Keratinocyte (primary cell): ENCODE measurements around the gene FAF2. TPM values are rescaled to one million over a fixed set of nuclear protein-coding genes. Genes with fewer than 3 reads are reported as not detected.

Source experiments
- DNase-seq: peaks from one replicate; pipeline ENCODE4 v3.0.0-alpha.2; 2011; ENCODE audit warnings: low read depth, missing footprints, low spot score
- FAIRE-seq: peaks from 2 replicates; lab custom pipeline; 2011; peaks lifted over from hg19 to GRCh38; lab: Jason Lieb, UNC
- H2AFZ ChIP-seq: 2 replicates; pipeline ENCODE4 v1.6.0; 2012; ENCODE audit warnings: low read length, control low read depth, inconsistent platforms; ENCODE audit not compliant: control insufficient read depth
- H3K27ac ChIP-seq: 2 replicates; pipeline ENCODE4 v1.5.1; 2011; ENCODE audit warnings: low read length; ENCODE audit not compliant: control insufficient read depth, insufficient read depth
- H3K27me3 ChIP-seq: 3 replicates; pipeline ENCODE4 v1.6.0; 2011; ENCODE audit warnings: low read length; ENCODE audit not compliant: control insufficient read depth, insufficient read depth; ENCODE audit errors: extremely low read depth
- H3K36me3 ChIP-seq, 2 experiments: 2 replicates in 1 of 2; 3 replicates in 1 of 2; pipeline ENCODE4 v1.5.1; 2011; ENCODE audit warnings: low read length in 2 of 2, mild to moderate bottlenecking in 1 of 2; ENCODE audit not compliant: control insufficient read depth in 2 of 2, insufficient read depth in 2 of 2; ENCODE audit errors: extremely low read depth in 1 of 2
- H3K4me1 ChIP-seq: 3 replicates; pipeline ENCODE4 v1.5.1; 2011; ENCODE audit warnings: low read length; ENCODE audit not compliant: control insufficient read depth, insufficient read depth; ENCODE audit errors: extremely low read depth
- H3K4me2 ChIP-seq: 3 replicates; pipeline ENCODE4 v1.6.0; 2011; ENCODE audit warnings: low read depth, low read length; ENCODE audit not compliant: control insufficient read depth, insufficient read depth; ENCODE audit errors: extremely low read depth
- H3K4me3 ChIP-seq, 3 experiments: fragments of 200-600 bp in 1 of 3; sonication (generic) in 1 of 3; 2 replicates in 2 of 3; 3 replicates in 1 of 3; pipeline ENCODE4 v1.5.1; 2011 to 2016; ENCODE audit warnings: low read length in 3 of 3, mild to moderate bottlenecking in 3 of 3, control low read depth in 2 of 3, inconsistent platforms in 1 of 3, low read depth in 1 of 3, mixed read lengths in 1 of 3, mixed run types in 1 of 3, moderate library complexity in 1 of 3; ENCODE audit not compliant: control insufficient read depth in 2 of 3, insufficient read depth in 2 of 3; ENCODE audit errors: extremely low read depth in 1 of 3
- H3K79me2 ChIP-seq: 2 replicates; pipeline ENCODE4 v1.6.0; 2012; ENCODE audit warnings: low read length; ENCODE audit not compliant: control insufficient read depth, insufficient read depth
- H3K9ac ChIP-seq: 3 replicates; pipeline ENCODE4 v1.6.0; 2011; ENCODE audit warnings: low read length; ENCODE audit not compliant: control insufficient read depth, insufficient read depth; ENCODE audit errors: extremely low read depth
- H3K9me1 ChIP-seq: 3 replicates; pipeline ENCODE4 v1.6.0; 2011; ENCODE audit warnings: low read length; ENCODE audit not compliant: control insufficient read depth, insufficient read depth; ENCODE audit errors: extremely low read depth
- H3K9me3 ChIP-seq: 2 replicates; pipeline ENCODE4 v1.5.1; 2012; ENCODE audit warnings: low read depth, low read length; ENCODE audit not compliant: control insufficient read depth
- H4K20me1 ChIP-seq: 3 replicates; pipeline ENCODE4 v1.6.0; 2011; ENCODE audit warnings: low read length; ENCODE audit not compliant: control insufficient read depth, insufficient read depth; ENCODE audit errors: extremely low read depth
- EZH2 ChIP-seq: IDR thresholded peaks from one replicate; pipeline ENCODE4 v1.6.1; 2012; ENCODE audit warnings: inconsistent platforms, mild to moderate bottlenecking, low read length, moderate library complexity
- dilution Hi-C: fragments of 300-500 bp; cut with MboI; formaldehyde crosslinking; loops from one replicate; pipeline ENCODE4 v1.7.0; 2020; ENCODE audit warnings: low sequenced_read_pairs; ENCODE audit not compliant: extremely low pct_ligation_motif_present
- polyA plus RNA-seq, 5 experiments: library from polyadenylated mRNA; depleted of rRNA in 3 of 5; stranded (reverse) in 3 of 5; stranded (forward) in 1 of 5; unstranded in 1 of 5; fragments of >200 nt; gene quantifications; 1 replicate in 1 of 5; 2 replicates in 3 of 5; 3 replicates in 1 of 5; pipeline versions ENCODE4 v1.2.1 to v1.2.3, GENCODE V29; 2011 to 2012; ENCODE audit warnings: missing spikeins in 2 of 5, low read depth in 1 of 5, low replicate concordance in 1 of 5
- TF ChIP-seq, protein P1 (sequence below), 3 experiments: IDR thresholded peaks in 1 of 3; conservative IDR thresholded peaks in 1 of 3; optimal IDR thresholded peaks in 1 of 3; 2 replicates in 2 of 3; 3 replicates in 1 of 3; pipeline versions ENCODE3 to v1.5.1; 2011; ENCODE audit warnings: low read length in 3 of 3, mild to moderate bottlenecking in 3 of 3, moderate library complexity in 2 of 3, control low read depth in 1 of 3, inconsistent platforms in 1 of 3; ENCODE audit not compliant: insufficient read depth in 2 of 3; ENCODE audit errors: extremely low read depth in 1 of 3

FAF2 gene
- polyA plus RNA-seq, 1 donor (not counting 4 experiments of a cell fraction or from before 2014, with no cell fraction given), result 52.9 TPM

DNA sequence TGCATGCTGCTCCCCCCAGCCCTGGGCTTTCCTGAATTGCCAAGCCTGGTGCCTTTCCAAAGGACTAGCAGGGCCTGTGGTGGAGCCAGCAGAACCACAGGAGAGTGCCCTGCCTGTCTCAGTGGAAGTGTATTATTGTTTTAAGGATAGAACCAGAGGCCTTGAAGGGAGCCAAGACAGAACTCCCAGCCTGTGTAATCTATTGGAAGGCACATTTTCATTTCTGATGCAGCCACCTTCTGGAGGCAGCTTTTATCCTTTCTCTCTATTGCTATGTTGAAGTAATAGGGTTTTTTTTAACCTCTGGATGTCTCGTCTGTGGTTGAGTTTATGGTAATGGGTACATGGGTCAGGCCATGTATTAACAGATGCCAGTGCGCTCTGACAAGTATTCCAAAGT is 59.7 kb downstream of the FAF2 start:
- Histone ChIP-seq H3K27ac (no peak overlapping the region), H3K79me2 (no peaks in the 10 kb centered on the region), H3K4me3 (no peak overlapping the region), H3K36me3 (peaks cover 22 to 26% of the 10 kb centered on the region in 2 experiments), H3K9me1 (no peaks in the 10 kb centered on the region), H4K20me1 (no peaks in the 10 kb centered on the region), H3K27me3 (no peaks in the 10 kb centered on the region), H3K9me3 (no peaks in the 10 kb centered on the region), H3K4me2 (no peak overlapping the region), H2AFZ (no peak overlapping the region), H3K9ac (no peak overlapping the region), H3K4me1 (no peaks in the 10 kb centered on the region)
- DNase-seq, result no peak
- TF ChIP-seq, protein P1, sequence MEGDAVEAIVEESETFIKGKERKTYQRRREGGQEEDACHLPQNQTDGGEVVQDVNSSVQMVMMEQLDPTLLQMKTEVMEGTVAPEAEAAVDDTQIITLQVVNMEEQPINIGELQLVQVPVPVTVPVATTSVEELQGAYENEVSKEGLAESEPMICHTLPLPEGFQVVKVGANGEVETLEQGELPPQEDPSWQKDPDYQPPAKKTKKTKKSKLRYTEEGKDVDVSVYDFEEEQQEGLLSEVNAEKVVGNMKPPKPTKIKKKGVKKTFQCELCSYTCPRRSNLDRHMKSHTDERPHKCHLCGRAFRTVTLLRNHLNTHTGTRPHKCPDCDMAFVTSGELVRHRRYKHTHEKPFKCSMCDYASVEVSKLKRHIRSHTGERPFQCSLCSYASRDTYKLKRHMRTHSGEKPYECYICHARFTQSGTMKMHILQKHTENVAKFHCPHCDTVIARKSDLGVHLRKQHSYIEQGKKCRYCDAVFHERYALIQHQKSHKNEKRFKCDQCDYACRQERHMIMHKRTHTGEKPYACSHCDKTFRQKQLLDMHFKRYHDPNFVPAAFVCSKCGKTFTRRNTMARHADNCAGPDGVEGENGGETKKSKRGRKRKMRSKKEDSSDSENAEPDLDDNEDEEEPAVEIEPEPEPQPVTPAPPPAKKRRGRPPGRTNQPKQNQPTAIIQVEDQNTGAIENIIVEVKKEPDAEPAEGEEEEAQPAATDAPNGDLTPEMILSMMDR (optimal IDR thresholded peaks at IDR 0.05 in 1 of 3, IDR thresholded peaks at IDR 0.05 in 1 of 3, conservative IDR thresholded peaks at IDR 0.05 in 1 of 3; ENCODE audit: extremely low read depth in 1 of 3, insufficient read depth in 2 of 3, low read length in 3 of 3), result no peak
- TF ChIP-seq EZH2, result no peak
- no peak for FAIRE-seq
- dilution Hi-C loops, result no loop called here

GRCh38 chr5:176508603-176509002 is 60.4 kb downstream of the FAF2 start:
- Histone ChIP-seq H2AFZ (no peak overlapping the region), H3K9me1 (no peaks in the 10 kb centered on the region), H3K9me3 (no peaks in the 10 kb centered on the region), H3K4me3 (no peak overlapping the region), H4K20me1 (no peaks in the 10 kb centered on the region), H3K27ac (no peak overlapping the region), H3K36me3 (peaks cover 22 to 25% of the 10 kb centered on the region in 2 experiments), H3K9ac (no peak overlapping the region), H3K79me2 (no peaks in the 10 kb centered on the region), H3K4me2 (no peak overlapping the region), H3K4me1 (no peaks in the 10 kb centered on the region), H3K27me3 (no peaks in the 10 kb centered on the region)
- DNase-seq, result no peak
- dilution Hi-C loops, result no loop called here
- TF ChIP-seq, protein P1 (optimal IDR thresholded peaks at IDR 0.05 in 1 of 3, IDR thresholded peaks at IDR 0.05 in 1 of 3, conservative IDR thresholded peaks at IDR 0.05 in 1 of 3; ENCODE audit: extremely low read depth in 1 of 3, insufficient read depth in 2 of 3, low read length in 3 of 3), result no peak
- no peak for TF ChIP-seq EZH2
- FAIRE-seq, result no peak
